Glutamatergic neuron (in vitro differentiated cells): Measurements from ENCODE around the gene HEPN1. TPM values are rescaled to one million over a fixed set of nuclear protein-coding genes. Genes with fewer than 3 reads are reported as not detected.

Source experiments
- DNase-seq: peaks from one replicate; pipeline ENCODE4 v3.0.0; 2022
- H3K27ac Mint-ChIP-seq: one replicate; pipeline ENCODE4 v1.8.0; 2020; ENCODE audit warnings: mild to moderate bottlenecking, mixed read lengths, inconsistent platforms; ENCODE audit not compliant: unreplicated experiment
- H3K27me3 Mint-ChIP-seq: one replicate; pipeline ENCODE4 v1.8.0; 2020; ENCODE audit warnings: mild to moderate bottlenecking, moderate library complexity, mixed read lengths, inconsistent platforms; ENCODE audit not compliant: unreplicated experiment
- H3K36me3 Mint-ChIP-seq: one replicate; pipeline ENCODE4 v1.8.0; 2020; ENCODE audit warnings: mild to moderate bottlenecking, mixed read lengths, inconsistent platforms; ENCODE audit not compliant: unreplicated experiment
- H3K4me1 Mint-ChIP-seq: one replicate; pipeline ENCODE4 v1.8.0; 2020; ENCODE audit warnings: mild to moderate bottlenecking, low read depth, mixed read lengths, inconsistent platforms; ENCODE audit not compliant: unreplicated experiment
- H3K4me3 Mint-ChIP-seq: one replicate; pipeline ENCODE4 v1.8.0; 2020; ENCODE audit warnings: mild to moderate bottlenecking, mixed read lengths, inconsistent platforms; ENCODE audit not compliant: unreplicated experiment
- H3K9me3 Mint-ChIP-seq: one replicate; pipeline ENCODE4 v1.8.0; 2020; ENCODE audit warnings: mild to moderate bottlenecking, moderate library complexity, mixed read lengths, inconsistent platforms; ENCODE audit not compliant: unreplicated experiment
- total RNA-seq: library from RNA; stranded (reverse); fragmentation: NEBNext Ultra II Directional; extraction: Animal tissue kit (Norgen Biotek cat#: 25700); gene quantifications from one replicate; pipeline ENCODE4 v1.2.1, GENCODE V29; 2021; ENCODE audit not compliant: unreplicated experiment
- TF ChIP-seq, protein P1 (sequence below): fragments of 200-600 bp; sonication (generic); IDR thresholded peaks from one replicate; pipeline ENCODE4 v1.5.0; 2021; ENCODE audit not compliant: partially characterized antibody, unreplicated experiment

Gene HEPN1
- total RNA-seq, 1 donor from 2014 or later: not detected

- no peak for DNase-seq
- peaks cover 2% of the 10 kb centered on the region for H3K27me3 Mint-ChIP-seq
- peaks cover 6% of the 10 kb centered on the region for H3K36me3 Mint-ChIP-seq
- H3K4me3 Mint-ChIP-seq: no peak overlapping the region
- TF ChIP-seq, protein P1, sequence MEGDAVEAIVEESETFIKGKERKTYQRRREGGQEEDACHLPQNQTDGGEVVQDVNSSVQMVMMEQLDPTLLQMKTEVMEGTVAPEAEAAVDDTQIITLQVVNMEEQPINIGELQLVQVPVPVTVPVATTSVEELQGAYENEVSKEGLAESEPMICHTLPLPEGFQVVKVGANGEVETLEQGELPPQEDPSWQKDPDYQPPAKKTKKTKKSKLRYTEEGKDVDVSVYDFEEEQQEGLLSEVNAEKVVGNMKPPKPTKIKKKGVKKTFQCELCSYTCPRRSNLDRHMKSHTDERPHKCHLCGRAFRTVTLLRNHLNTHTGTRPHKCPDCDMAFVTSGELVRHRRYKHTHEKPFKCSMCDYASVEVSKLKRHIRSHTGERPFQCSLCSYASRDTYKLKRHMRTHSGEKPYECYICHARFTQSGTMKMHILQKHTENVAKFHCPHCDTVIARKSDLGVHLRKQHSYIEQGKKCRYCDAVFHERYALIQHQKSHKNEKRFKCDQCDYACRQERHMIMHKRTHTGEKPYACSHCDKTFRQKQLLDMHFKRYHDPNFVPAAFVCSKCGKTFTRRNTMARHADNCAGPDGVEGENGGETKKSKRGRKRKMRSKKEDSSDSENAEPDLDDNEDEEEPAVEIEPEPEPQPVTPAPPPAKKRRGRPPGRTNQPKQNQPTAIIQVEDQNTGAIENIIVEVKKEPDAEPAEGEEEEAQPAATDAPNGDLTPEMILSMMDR: no peak
- H3K9me3 Mint-ChIP-seq: no peaks in the 10 kb centered on the region
- H3K4me1 Mint-ChIP-seq: no peaks in the 10 kb centered on the region
- no peak overlapping the region for H3K27ac Mint-ChIP-seq
Observed at GRCh38 chr11:124946735-124947141, 27.7 kb downstream of the HEPN1 start.

GRCh38 chr11:124950601-124951330 is 31.7 kb downstream of the HEPN1 start:
- Mint-ChIP-seq H3K4me1 (no peaks in the 10 kb centered on the region), H3K4me3 (no peak overlapping the region), H3K36me3 (peaks cover 6% of the 10 kb centered on the region), H3K27me3 (peaks cover 1% of the 10 kb centered on the region), H3K9me3 (no peaks in the 10 kb centered on the region), H3K27ac (no peak overlapping the region)
- DNase-seq: no peak
- TF ChIP-seq, protein P1: no peak

GRCh38 chr11:124951341-124951740 is 32.3 kb downstream of the HEPN1 start:
- Mint-ChIP-seq H3K9me3 (no peaks in the 10 kb centered on the region), H3K27me3 (peaks cover 2% of the 10 kb centered on the region), H3K4me3 (no peak overlapping the region), H3K4me1 (no peaks in the 10 kb centered on the region), H3K27ac (no peak overlapping the region), H3K36me3 (peaks cover 6% of the 10 kb centered on the region)
- no peak for DNase-seq
- TF ChIP-seq, protein P1: no peak

DNA sequence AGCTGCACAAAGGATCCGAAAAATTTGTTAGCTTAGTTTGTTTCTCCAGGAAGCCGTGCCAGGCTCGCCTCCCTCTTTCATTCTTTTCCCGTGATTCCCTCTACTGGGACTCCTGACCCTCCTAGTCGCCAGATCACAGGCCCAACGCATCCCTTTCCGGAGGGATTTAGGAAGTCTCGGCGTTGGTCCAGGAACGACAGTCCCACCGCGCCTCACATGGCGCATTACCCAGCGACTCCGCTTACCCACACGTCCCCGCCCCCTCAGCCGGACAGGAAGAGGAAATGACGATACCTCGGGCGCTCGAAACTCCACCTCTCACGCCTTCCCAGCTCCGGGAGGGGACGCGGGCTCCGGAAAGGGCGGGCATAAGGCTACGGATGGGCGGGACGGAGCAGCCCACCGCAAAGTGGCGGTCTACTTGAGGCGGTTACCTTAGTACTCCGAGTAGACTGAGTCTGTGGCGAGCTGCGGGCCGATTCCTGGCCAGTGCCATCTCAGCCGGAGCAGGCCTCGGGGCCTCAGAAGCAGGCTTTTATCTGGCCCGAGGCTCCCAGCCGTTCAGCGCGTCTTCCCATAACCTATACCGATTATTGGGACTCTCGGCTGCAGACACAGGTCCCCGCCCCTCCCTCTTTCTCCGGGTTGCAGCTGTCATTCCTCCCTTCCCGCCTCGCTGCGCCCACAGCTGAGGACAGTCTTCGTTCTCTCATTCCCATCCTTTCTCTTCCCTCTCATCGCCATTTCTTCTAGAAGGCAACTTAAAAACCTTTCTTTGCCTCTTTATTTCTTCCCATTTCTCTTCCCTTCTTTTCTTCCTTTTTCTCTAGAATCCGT is 34.9 kb downstream of the HEPN1 start, which contains the start of gene CCDC15:
Gene CCDC15 (plus strand): TSS at position 450 of the 837 bp plus-strand sequence. CDS start 531 bp downstream, outside the sequence.
- peaks cover 2% of the 10 kb centered on the region for H3K27me3 Mint-ChIP-seq
- DNase-seq: peak; percentile 98
- H3K36me3 Mint-ChIP-seq: no peaks in the 10 kb centered on the region
- H3K9me3 Mint-ChIP-seq: no peaks in the 10 kb centered on the region
- no peak within 1 kb of the TSS for H3K27ac Mint-ChIP-seq
- no peak within 1 kb of the TSS for H3K4me3 Mint-ChIP-seq
- TF ChIP-seq, protein P1: no peak
- H3K4me1 Mint-ChIP-seq: no peaks in the 10 kb centered on the region
